GM21528 (cell line): ENCODE results near the gene CPLX4.

Experiments used
- ATAC-seq: cut with Tn5 transposase; IDR thresholded peaks from one replicate; pipeline ENCODE4 v1.9.1; 2021; ENCODE audit warnings: mild to moderate bottlenecking, moderate library complexity; ENCODE audit not compliant: unreplicated experiment, low FRiP score

The CPLX4 gene, protein sequence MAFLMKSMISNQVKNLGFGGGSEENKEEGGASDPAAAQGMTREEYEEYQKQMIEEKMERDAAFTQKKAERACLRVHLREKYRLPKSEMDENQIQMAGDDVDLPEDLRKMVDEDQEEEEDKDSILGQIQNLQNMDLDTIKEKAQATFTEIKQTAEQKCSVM

DNA sequence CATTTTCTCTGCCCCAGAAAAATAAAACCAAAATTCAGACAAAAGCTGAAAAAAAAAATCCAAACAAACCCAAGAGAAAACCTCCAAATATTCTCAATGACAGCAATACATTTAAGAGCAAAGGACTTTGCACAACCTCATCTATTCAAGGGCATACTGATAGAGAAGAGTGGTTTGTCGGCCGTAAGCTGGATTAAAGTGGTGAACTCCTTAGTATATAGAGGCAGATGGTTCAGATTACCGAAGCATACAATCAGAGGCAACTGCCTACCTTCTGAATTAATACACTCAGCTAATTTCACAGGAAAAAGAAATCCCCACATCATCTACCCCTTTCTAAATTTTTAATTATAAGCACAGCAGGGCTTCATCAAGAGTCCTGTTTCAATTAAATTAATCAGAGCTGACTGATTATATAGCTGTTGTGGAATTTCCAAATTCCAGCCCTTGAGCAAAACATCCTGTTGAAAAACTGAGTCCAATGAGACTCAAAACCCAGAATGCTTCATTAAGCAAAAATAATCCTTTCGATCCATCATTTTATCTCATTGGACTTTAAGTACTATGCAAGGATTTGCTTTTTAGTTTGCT lies at the start of gene CPLX4:
Gene CPLX4, minus strand, starts transcription at position 190 of the 591 bp plus-strand sequence. Its CDS starts 187 bp downstream, at position 3.
- no peak for ATAC-seq

DNA sequence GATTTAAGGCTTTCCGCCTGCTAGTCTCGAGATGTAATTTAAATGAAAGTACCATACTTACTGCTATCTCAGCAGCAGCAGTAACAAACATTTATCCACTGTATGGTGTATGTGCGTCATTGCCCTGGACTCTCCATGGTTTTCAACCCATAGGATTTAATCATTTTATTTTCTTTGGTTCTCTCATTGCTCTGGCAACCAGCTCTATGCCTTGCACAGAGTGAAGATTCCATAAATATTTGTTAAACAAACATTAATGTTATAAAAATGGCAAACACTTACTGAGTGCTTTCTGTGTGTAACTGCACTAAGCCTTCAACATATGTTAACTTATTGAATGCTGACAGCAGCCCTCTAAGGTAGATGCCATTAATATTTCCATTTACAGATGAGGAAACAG lies 41.9 kb upstream of the CPLX4 start:
- no peak for ATAC-seq

GRCh38 chr18:59359576-59359952 lies 41.1 kb upstream of the CPLX4 start:
- ATAC-seq = peak; percentile 15

DNA sequence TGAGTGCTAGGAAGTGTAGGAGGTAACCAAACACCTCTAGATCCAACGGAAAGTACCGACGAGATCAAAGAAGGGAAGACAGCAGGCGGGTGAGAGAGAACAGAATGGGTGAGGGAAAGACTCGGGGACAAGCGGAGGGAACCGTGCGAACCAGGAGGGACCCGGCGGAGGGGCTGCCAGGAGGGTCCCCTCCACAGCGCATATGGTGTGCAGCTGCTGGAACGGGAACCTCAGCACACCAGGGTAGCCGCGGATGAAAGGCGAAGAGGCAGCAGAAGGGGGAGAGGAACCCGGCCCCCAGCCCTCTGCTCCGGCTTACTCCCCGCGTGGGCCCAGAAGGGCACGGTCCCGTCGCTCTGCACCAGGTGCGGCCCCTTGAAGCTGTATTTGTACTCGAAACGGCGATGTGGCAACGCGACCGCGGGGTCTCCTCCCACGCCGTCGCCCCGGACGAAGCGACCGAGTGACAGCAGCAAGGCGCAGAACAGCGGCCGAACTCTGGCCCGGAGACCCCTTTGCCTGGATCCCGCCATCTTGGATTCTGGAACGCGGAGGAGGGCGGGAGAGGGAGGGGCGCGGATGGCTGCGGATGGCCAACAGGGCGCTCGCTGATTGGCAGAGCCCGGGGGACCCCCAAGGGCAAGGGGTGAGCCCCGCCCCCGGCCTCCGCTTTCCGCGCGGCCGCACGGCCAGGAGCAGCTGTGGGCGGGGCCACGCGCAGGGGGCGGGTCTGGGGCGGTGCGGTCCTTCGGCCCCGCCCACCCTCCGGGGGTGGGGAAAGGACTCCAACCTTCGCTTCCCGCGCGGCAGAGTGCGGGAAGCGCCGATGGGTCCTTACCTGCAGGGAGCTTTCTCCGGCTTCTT lies 40.5 kb upstream of the CPLX4 start, which contains the start of gene LMAN1:
Gene LMAN1, minus strand, starts transcription at position 554 of the 864 bp plus-strand sequence. Its CDS starts 21 bp downstream, at position 533.
- ATAC-seq = peak; percentile 95

DNA sequence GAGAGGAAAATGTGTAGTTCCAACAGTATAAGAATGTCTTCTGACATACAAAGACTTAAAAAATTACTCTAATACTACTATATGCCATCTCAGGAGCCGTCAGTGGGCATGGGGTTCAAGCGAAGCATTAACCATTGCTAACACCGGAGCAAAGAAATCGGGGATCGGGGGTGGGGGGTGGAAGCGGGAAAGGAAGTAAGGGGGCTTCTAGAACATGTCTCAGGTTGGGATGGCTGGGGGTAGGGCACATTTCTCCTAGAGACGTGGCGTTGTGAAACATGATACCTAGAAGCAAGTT lies 39.9 kb upstream of the CPLX4 start:
- ATAC-seq = no peak

- no peak for ATAC-seq
These were observed 39.5 kb upstream of the CPLX4 start for GRCh38 chr18:59357928-59358327.

DNA sequence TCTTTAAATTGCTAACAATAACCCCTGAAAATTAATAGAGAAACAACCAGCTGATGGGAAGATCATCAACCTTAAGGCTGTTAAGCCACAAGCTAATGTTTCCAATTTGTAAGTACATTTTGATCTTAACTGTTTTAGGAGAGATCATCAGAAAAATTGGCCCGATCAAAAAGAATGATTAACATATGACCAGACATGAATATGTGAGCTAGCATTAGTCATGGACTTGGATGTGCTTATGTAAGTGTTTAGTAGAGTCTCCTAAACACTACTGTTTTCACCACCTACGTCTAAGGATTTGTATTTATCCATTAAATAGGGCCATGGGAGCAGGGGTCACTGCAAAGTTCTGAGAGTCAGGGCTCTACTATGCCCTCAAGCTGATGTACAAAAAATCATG lies 36.3 kb upstream of the CPLX4 start:
- no peak for ATAC-seq

GRCh38 chr18:59353079-59353680 lies 34.7 kb upstream of the CPLX4 start:
- ATAC-seq = no peak

DNA sequence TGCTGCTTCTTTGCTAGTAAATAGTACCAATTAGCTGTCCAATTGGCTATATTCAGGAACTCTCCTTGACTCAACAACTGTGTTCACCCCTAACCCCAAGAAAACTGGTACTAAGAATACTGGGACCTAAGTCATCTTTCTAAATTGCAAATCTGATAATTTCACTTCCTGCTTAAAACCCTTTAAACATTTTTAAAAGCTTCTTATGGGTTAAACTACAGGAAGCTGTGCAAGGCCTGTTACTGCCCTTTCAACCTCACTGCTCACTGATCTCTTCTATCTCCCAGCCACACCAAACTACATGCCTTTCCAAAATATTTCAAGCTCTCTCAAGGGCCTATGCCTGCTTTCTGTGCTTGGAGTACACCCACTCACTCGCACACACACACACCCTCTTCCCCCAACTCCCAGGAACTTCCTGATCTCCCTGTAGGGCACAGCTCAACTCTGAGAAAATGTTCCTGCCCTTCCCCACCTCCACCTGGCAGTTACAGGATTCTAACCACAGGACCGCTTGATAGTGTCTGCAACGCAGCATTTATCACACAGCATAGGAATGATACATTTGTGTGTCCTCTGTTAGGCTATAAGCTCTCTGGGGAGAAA lies 33.9 kb upstream of the CPLX4 start:
- no peak for ATAC-seq

- ATAC-seq = no peak
These were observed 27.1 kb upstream of the CPLX4 start for GRCh38 chr18:59345556-59345955.

- no peak for ATAC-seq
These were observed 26.5 kb upstream of the CPLX4 start for GRCh38 chr18:59344996-59345395.

DNA sequence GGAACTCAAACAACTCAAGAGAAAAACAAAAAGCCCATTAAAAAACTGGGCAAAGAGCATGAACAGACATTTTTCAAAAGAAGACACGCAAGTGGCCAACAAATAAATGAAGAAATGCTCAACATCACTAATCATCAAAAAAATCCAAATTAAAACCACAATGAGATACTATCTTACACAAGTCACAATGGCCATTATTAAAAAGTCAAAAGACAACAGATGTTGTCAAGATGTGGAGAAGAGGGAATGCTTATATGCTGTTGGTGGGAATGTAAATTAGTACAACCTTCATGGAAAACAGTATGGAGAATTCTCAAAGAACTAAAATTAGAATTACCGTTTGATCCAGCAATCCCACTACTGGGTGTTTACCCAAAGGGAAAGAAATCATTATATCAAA lies 25.5 kb upstream of the CPLX4 start:
- no peak for ATAC-seq

DNA sequence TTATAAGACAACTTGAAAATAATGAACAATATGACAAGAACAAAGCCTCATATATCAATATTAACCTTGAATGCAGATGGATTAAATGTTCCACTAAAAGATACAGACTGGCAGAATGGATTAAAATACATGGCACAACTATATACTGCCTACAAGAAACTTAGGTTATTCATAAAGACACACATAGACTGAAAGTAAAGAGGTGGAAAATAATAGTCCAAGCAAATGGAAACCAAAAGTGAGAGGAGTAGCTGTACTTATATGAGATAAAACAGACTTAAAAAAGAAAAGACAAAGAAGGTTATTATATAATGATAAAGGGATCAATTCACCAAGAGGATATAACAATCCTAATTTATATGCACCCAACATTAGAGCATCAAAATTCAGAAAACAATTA lies 22.4 kb upstream of the CPLX4 start:
- no peak for ATAC-seq

DNA sequence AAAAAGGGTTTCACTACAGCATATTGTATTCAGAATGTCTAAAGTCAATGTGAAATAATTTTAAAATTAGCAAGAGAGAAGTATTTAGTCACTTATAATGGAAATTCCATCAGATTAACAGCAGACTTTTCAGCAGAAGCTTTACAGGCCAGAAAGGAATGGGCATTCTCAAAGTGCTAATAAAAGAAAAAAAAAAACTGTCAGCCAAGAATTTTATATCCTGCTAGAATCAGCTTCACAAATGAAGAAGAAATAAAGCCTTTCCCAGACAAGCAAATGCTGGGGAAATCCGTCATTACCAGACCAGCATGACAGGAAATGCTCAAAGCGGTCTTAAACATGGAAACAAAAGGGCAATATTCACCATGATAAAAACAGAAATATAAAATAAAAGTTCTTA lies 21.9 kb upstream of the CPLX4 start:
- no peak for ATAC-seq

DNA sequence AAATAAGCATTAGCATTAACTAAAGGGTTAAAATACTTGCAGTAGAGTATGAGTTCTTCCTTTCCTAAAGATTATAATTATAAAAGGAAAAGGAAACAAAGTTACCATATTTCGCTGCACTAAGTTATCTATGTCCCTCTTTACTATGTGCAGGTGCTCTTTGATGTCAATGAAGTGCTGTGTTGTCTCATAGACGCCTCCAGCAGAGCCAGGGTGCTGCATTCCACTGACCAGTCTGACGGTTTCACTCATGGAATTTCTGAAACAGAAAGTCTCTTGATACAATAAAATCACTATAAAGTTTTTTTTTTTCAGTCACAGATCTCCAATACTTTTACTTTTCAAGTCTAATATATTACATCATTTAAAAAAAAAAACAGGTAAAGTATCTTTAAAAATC lies 14.5 kb upstream of the CPLX4 start:
- no peak for ATAC-seq

- no peak for ATAC-seq
These were observed 10.2 kb upstream of the CPLX4 start for GRCh38 chr18:59328683-59329082.

GRCh38 chr18:59325965-59326364 lies 7.5 kb upstream of the CPLX4 start:
- no peak for ATAC-seq

DNA sequence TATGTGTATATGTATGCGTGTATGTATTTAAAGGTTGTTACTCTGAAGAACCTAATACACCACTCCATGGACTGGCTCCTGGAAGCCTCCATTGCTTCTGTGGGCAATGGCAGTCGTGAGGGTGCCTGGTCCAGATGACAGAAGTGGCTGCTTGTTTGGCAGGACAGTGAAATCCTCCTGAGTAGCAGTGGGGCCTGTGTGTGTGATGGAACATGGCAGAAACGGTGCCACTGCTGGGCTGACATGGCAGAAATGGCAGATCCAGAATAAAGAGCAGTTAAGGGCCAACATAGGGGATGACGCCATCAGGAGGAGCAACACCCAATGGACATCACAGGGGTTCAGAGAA lies 6.1 kb upstream of the CPLX4 start:
- no peak for ATAC-seq

- no peak for ATAC-seq
These were observed 5.6 kb upstream of the CPLX4 start for GRCh38 chr18:59323931-59324622.

GRCh38 chr18:59311631-59312030 lies 6.8 kb downstream of the CPLX4 start:
- no peak for ATAC-seq

- ATAC-seq = no peak
These were observed 9.6 kb downstream of the CPLX4 start for GRCh38 chr18:59308938-59309260.
